Activated T-cell treated with anti-CD3 and anti-CD28 coated beads, Interleukin-2, amount 50 U/mL, for 4 hours (primary cell): ENCODE measurements around the gene SLC35F6. TPM values are rescaled to one million over a fixed set of nuclear protein-coding genes. Genes with fewer than 3 reads are reported as not detected.
"Not testable (repeated sequence)": the region's sequence is repeated elsewhere in the genome, so short reads cannot be mapped to it uniquely, and the experiment has no call there.

ENCODE experiments used
- ATAC-seq, 2 donors: fragments of 200-7000 bp; cut with Tn5 transposase; one replicate each; pipeline ENCODE4 v1.10.0; 2021
- DNase-seq: peaks from one replicate; pipeline ENCODE4 v3.0.0-alpha.2; 2020
- H3K27me3 Mint-ChIP-seq: one replicate; pipeline ENCODE4 v1.8.0; 2021; ENCODE audit warnings: low read depth, mixed read lengths
- H3K36me3 Mint-ChIP-seq: one replicate; pipeline ENCODE4 v1.8.0; 2022; ENCODE audit warnings: mixed read lengths; ENCODE audit not compliant: insufficient read depth
- H3K4me1 Mint-ChIP-seq: one replicate; pipeline ENCODE4 v1.8.0; 2021; ENCODE audit warnings: low read depth, mixed read lengths
- H3K4me3 Mint-ChIP-seq: one replicate; pipeline ENCODE4 v1.8.0; 2021; ENCODE audit warnings: mild to moderate bottlenecking, moderate library complexity, mixed read lengths
- H3K9me3 Mint-ChIP-seq: one replicate; pipeline ENCODE4 v1.8.0; 2021; ENCODE audit warnings: mixed read lengths
- total RNA-seq, 3 donors: library from RNA; stranded (reverse); gene quantifications; one replicate each; pipeline ENCODE4 v1.2.1, GENCODE V29; 2021

Gene SLC35F6
- total RNA-seq, 3 donors from 2014 or later = 9.2 to 12.5 (median 11.6) TPM

DNA sequence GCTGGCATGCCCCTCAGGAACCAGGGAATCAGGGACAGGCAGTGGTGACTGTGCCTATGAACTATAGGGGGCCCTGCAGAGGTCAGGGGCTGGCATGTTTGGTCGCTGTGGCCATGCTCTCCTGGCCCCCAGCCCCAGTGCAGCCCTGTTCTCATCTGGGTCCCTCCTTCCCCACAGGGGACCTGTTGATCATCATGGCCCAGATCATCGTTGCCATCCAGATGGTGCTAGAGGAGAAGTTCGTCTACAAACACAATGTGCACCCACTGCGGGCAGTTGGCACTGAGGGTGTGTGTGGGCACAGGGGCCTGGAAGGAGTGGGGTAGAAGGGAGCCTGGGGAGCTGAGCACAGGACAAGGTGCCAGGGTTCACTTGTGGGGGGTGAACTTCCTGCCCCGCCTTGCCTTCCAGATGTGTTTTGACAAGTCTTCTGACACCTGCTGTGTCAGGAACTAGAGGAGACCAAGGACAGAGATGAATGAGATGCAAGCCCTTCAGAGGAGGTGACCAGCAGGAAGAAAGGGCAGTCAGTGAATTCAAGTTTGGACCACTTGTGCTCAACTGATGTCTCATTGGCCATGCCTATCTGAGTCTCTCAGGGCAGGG is 12.2 kb downstream of the SLC35F6 start:
- H3K4me1 Mint-ChIP-seq = peaks cover 21% of the 10 kb centered on the region

GRCh38 chr2:26778098-26778497 is 14.0 kb downstream of the SLC35F6 start:
- Mint-ChIP-seq H3K9me3 (no peaks in the 10 kb centered on the region), H3K4me3 (no peak overlapping the region), H3K4me1 (peaks cover 4% of the 10 kb centered on the region), H3K36me3 (peaks cover 16% of the 10 kb centered on the region), H3K27me3 (no peaks in the 10 kb centered on the region)
- DNase-seq = no peak
- no peak for ATAC-seq

More for the DNA sequence above, 12.2 kb downstream of the SLC35F6 start:
- ATAC-seq = no peak
- DNase-seq = no peak
- Mint-ChIP-seq H3K4me3 (no peak overlapping the region), H3K36me3 (peaks cover 17% of the 10 kb centered on the region), H3K9me3 (no peaks in the 10 kb centered on the region), H3K27me3 (no peaks in the 10 kb centered on the region)

DNA sequence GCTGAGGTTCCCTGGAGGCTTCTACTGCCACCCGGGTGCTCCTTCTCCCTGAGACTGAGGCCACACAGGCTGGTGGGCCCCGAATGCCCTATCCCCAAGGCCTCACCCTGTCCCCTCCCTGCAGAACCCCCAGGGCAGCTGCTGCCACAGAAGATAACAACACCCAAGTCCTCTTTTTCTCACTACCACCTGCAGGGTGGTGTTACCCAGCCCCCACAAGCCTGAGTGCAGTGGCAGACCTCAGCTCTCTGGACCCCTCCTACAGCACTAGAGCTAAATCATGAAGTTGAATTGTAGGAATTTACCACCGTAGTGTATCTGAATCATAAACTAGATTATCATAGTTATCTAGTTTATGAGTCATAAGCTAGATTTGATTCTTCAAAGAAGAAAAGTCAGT is 14.4 kb downstream of the SLC35F6 start:
- Mint-ChIP-seq H3K4me3 (no peak overlapping the region), H3K27me3 (no peaks in the 10 kb centered on the region), H3K4me1 (peaks cover 4% of the 10 kb centered on the region), H3K9me3 (no peaks in the 10 kb centered on the region), H3K36me3 (peaks cover 16% of the 10 kb centered on the region)
- DNase-seq (no peak), ATAC-seq (peak; percentile 88 to 91)

DNA sequence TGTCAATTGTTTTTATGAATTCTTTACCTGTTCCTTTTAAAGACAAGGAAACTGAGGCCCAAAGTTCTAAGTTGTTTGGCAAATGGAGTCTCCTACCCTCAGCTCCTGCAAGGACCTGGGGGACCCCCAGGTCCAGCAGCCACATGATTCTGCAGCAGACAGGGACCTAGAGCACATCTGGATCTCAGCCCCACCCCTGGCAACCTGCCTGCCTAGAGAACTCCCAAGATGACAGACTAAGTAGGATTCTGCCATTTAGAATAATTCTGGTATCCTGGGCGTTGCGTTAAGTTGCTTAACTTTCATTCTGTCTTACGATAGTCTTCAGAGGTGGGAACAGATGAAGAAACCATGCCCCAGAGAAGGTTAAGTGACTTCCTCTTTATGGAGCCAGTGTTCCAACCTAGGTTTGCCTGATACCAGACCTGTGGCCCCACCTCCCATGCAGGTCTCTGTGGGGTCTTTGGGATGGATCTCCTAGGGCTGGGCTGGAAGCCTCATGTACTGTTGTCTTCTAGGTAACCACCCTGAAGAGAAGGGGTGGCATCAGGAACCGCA is 16.2 kb downstream of the SLC35F6 start:
- H3K36me3 Mint-ChIP-seq = peaks cover 16% of the 10 kb centered on the region
- H3K4me1 Mint-ChIP-seq = peaks cover 9% of the 10 kb centered on the region
- no peaks in the 10 kb centered on the region for H3K27me3 Mint-ChIP-seq
- ATAC-seq (no peak), DNase-seq (no peak)
- no peak overlapping the region for H3K4me3 Mint-ChIP-seq
- no peaks in the 10 kb centered on the region for H3K9me3 Mint-ChIP-seq

- Mint-ChIP-seq H3K27me3 (no peaks in the 10 kb centered on the region), H3K9me3 (no peaks in the 10 kb centered on the region), H3K4me1 (peaks cover 16% of the 10 kb centered on the region), H3K36me3 (peaks cover 8% of the 10 kb centered on the region), H3K4me3 (no peak overlapping the region)
- DNase-seq = no peak
- ATAC-seq = no peak
Observed at GRCh38 chr2:26782876-26783704, 19.0 kb downstream of the SLC35F6 start.

DNA sequence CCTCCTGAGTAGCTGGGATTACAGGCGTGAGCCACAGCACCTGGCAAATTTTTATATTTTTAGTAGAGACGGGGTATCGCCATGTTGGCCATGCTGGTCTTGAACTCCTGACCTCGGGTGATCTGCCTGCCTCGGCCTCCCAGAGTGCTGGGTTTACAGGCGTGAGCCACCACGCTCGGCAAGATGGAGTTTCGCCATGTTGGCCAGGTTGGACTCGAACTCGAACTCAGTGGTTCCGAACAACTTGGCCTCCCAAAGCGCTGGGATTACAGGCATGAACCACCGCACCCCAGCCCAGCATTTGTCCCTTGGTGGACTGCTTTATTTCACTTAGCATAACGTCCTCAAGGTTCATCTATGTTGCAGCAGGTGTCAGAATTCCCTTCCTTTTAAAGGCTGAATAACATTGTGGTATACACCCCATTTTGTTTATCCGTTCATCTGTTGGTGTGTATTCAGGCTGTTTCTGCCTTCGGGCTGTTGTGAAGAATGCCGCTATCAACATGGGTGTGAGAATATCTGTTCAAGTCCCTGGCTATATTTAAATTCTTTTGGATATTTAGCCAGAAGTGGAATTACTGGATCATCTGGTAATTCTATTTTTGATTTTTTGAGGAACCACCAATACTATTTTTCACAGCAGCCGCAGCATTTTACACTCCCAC is 20.6 kb downstream of the SLC35F6 start:
- H3K4me1 Mint-ChIP-seq = peaks cover 13% of the 10 kb centered on the region
- H3K4me3 Mint-ChIP-seq = peak overlapping the region; percentile 79
- H3K27me3 Mint-ChIP-seq = no peaks in the 10 kb centered on the region
- no peaks in the 10 kb centered on the region for H3K9me3 Mint-ChIP-seq
- DNase-seq (no peak), ATAC-seq (no peak)
- peaks cover 5% of the 10 kb centered on the region for H3K36me3 Mint-ChIP-seq

GRCh38 chr2:26785431-26786206 is 21.5 kb downstream of the SLC35F6 start, which contains the start of gene CENPA:
Gene CENPA (plus strand): TSS chr2:26786056. CDS start chr2:26786197, 141 bp downstream.
- peak; percentile 90 for DNase-seq
- ATAC-seq = peak; percentile 100
- peaks cover under 1% of the 10 kb centered on the region for H3K36me3 Mint-ChIP-seq
- H3K9me3 Mint-ChIP-seq = no peaks in the 10 kb centered on the region
- peaks cover 13% of the 10 kb centered on the region for H3K4me1 Mint-ChIP-seq
- no peaks in the 10 kb centered on the region for H3K27me3 Mint-ChIP-seq
- peak within 1 kb of the TSS; percentile 79 for H3K4me3 Mint-ChIP-seq

- H3K9me3 Mint-ChIP-seq = no peaks in the 10 kb centered on the region
- no peaks in the 10 kb centered on the region for H3K36me3 Mint-ChIP-seq
- H3K27me3 Mint-ChIP-seq = no peaks in the 10 kb centered on the region
- DNase-seq (no peak), ATAC-seq (peak; percentile 4 to 8)
- H3K4me1 Mint-ChIP-seq = peaks cover 13% of the 10 kb centered on the region
- peak overlapping the region; percentile 75 for H3K4me3 Mint-ChIP-seq
Observed at GRCh38 chr2:26786207-26787028, 22.3 kb downstream of the SLC35F6 start.

GRCh38 chr2:26792720-26793119 is 28.6 kb downstream of the SLC35F6 start:
- DNase-seq = no peak
- Mint-ChIP-seq H3K4me3 (no peak overlapping the region), H3K36me3 (no peaks in the 10 kb centered on the region), H3K4me1 (no peaks in the 10 kb centered on the region), H3K9me3 (no peaks in the 10 kb centered on the region), H3K27me3 (no peaks in the 10 kb centered on the region)
- no peak for ATAC-seq

DNA sequence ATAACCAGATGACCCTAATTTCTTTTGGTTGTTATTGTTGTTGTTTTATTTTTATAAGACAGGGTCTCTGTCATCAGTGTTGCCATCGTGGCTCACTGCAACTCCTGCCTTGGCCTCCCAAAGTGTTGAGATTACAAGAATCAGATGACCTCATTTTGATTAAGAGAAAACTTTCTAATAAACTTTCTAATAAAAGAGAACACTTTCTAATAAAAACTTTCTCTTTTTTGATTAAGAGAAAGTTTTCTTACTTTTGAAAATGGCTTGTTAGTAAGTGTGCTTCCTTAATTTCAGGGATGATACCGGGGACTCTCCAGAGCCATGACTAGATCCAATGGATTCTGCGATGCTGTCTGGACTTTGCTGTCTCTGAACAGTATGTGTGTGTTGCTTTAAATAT is 29.4 kb downstream of the SLC35F6 start:
- ATAC-seq (no peak), DNase-seq (no peak)
- Mint-ChIP-seq H3K4me3 (no peak overlapping the region), H3K4me1 (no peaks in the 10 kb centered on the region), H3K27me3 (no peaks in the 10 kb centered on the region), H3K36me3 (no peaks in the 10 kb centered on the region), H3K9me3 (no peaks in the 10 kb centered on the region)

DNA sequence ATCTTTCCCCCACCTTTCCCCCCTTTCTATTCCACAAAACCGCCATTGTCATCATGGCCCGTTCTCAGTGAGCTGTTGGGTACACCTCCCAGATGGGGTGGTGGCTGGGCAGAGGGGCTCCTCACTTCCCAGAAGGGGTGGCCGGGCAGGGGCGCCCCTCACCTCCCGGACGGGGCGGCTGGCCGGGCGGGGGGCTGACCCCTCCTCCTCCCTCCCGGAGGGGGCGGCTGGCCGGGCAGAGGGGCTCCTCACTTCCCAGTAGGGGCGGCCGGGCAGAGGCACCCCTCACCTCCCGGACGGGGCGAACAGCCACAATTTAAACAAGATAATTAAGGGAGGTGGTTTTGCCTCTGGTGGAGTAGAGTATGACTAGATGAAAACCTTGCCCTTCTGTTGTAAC is 31.1 kb downstream of the SLC35F6 start:
- DNase-seq, H3K36me3 Mint-ChIP-seq: not testable (repeated sequence)

GRCh38 chr2:26801328-26801727 is 37.2 kb downstream of the SLC35F6 start:
- H3K36me3 Mint-ChIP-seq = no peaks in the 10 kb centered on the region
- DNase-seq = no peak
- no peaks in the 10 kb centered on the region for H3K27me3 Mint-ChIP-seq
- H3K4me1 Mint-ChIP-seq = no peaks in the 10 kb centered on the region
- no peaks in the 10 kb centered on the region for H3K9me3 Mint-ChIP-seq
- H3K4me3 Mint-ChIP-seq = no peak overlapping the region
- no peak for ATAC-seq

More for the DNA sequence above, 31.1 kb downstream of the SLC35F6 start:
- ATAC-seq, H3K9me3 Mint-ChIP-seq, H3K27me3 Mint-ChIP-seq, H3K4me3 Mint-ChIP-seq, H3K4me1 Mint-ChIP-seq: not testable (repeated sequence)

DNA sequence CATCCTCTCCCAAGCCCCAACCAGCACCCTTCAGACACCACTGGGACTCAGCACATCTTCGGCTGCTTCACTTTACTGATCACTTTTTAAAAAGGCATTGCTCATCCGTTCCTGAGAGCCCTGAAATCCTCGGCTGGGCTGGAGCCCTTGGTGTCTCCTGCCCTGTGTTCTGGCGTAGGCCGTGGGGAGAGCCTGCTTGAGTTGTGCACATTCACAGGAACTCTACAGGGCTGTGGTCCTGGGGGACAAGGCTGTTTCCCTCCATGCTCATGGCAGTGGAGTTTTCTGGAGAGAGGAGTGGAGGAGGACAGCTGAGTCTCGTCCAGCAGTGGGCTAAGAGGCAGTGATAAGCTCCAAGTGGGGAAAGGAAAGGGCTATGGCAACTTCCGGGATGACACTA is 37.7 kb downstream of the SLC35F6 start:
- Mint-ChIP-seq H3K27me3 (no peaks in the 10 kb centered on the region), H3K9me3 (no peaks in the 10 kb centered on the region), H3K4me3 (no peak overlapping the region), H3K4me1 (no peaks in the 10 kb centered on the region), H3K36me3 (no peaks in the 10 kb centered on the region)
- DNase-seq (no peak), ATAC-seq (no peak)
